K562 (cell line): ENCODE data around the gene SUPT5H. TPM values are rescaled to one million over a fixed set of nuclear protein-coding genes. Genes with fewer than 3 reads are reported as not detected.

ENCODE experiments used
- ATAC-seq: fragments of 200-7000 bp; cut with Tn5 transposase; 3 replicates; pipeline ENCODE4 v1.9.1; 2020; ENCODE audit warnings: moderate library complexity
- BruUV-seq: library from RNA; stranded (reverse); fragments of 400-500 nt; replicated peaks from 2 replicates; lab custom pipeline; 2021; lab: Mats Ljungman, UMichigan
- CTCF ChIA-PET: fragments of 300-600 bp; formaldehyde crosslinking; extraction: SDS; loops from one replicate; lab custom pipeline; 2021; ENCODE audit warnings: low intra/inter-chr PET ratio; lab: Yijun Ruan, JAX
- POLR2A ChIA-PET: fragments of 300-600, 350-650 bp; sonication (Branson Sonifier 250); formaldehyde crosslinking; extraction: SDS; loops from one replicate; lab custom pipeline; 2021; ENCODE audit warnings: antibody characterized with exemption, inconsistent platforms; lab: Yijun Ruan, JAX
- DNase-seq, 4 experiments: peaks; one replicate each; pipeline versions ENCODE4 v3.0.0 to v3.0.0-alpha.2; 2011 to 2018; ENCODE audit warnings: low spot score in 3 of 4, mixed read lengths in 3 of 4; ENCODE audit errors: extremely low read depth in 1 of 4
- FAIRE-seq: peaks from 2 replicates; lab custom pipeline; 2011; peaks lifted over from hg19 to GRCh38; lab: Jason Lieb, UNC
- H2AFZ ChIP-seq: 2 replicates; pipeline ENCODE4 v1.6.0; 2011; ENCODE audit warnings: low read depth, low read length, control low read depth, inconsistent platforms
- H3K27ac ChIP-seq: fragments of 200-600 bp; 3 replicates; pipeline ENCODE4 v1.8.0; 2011; ENCODE audit warnings: low read depth, mild to moderate bottlenecking, control low read depth, inconsistent platforms, low read length, moderate library complexity, mixed read lengths; ENCODE audit errors: extremely low read depth
- H3K27me3 ChIP-seq, 2 experiments: fragments of 300-600 bp in 1 of 2; 2 replicates in 1 of 2; 3 replicates in 1 of 2; pipeline versions ENCODE4 v1.6.0 to v1.8.0; 2011; ENCODE audit warnings: inconsistent platforms in 2 of 2, low read length in 2 of 2, mild to moderate bottlenecking in 1 of 2, mixed read lengths in 1 of 2, moderate library complexity in 1 of 2; ENCODE audit not compliant: control insufficient read depth in 2 of 2, insufficient read depth in 2 of 2
- H3K36me3 ChIP-seq: fragments of 300-600 bp; 3 replicates; pipeline ENCODE4 v1.8.0; 2011; ENCODE audit warnings: mild to moderate bottlenecking, low read length, inconsistent platforms; ENCODE audit not compliant: control insufficient read depth, insufficient read depth
- H3K4me1 ChIP-seq, 2 experiments: fragments of 200-600 bp in 1 of 2; replicated peaks in 1 of 2; 2 replicates in 1 of 2; 3 replicates in 1 of 2; pipeline versions ENCODE4 v1.5.1 to v1.8.0; 2011; ENCODE audit warnings: inconsistent platforms in 2 of 2, low read length in 2 of 2, mild to moderate bottlenecking in 1 of 2, mixed read lengths in 1 of 2, moderate library complexity in 1 of 2; ENCODE audit not compliant: control insufficient read depth in 2 of 2, insufficient read depth in 2 of 2
- H3K4me2 ChIP-seq: 2 replicates; pipeline ENCODE4 v1.6.1; 2011; ENCODE audit warnings: low read length, control low read depth, inconsistent platforms, mixed read lengths; ENCODE audit not compliant: insufficient read depth
- H3K4me3 ChIP-seq: fragments of 200-600 bp; sonication (generic), shearing (Covaris generic); 2 replicates; pipeline ENCODE4 v1.5.1; 2016; ENCODE audit warnings: control low read depth, inconsistent platforms
- H3K79me2 ChIP-seq: fragments of 200-600 bp; 3 replicates; pipeline ENCODE4 v1.8.0; 2011; ENCODE audit warnings: low read length, inconsistent platforms; ENCODE audit not compliant: control insufficient read depth, insufficient read depth
- H3K9ac ChIP-seq, 2 experiments: 2 replicates each; pipeline versions ENCODE4 v1.6.0 to v1.6.1; 2011; ENCODE audit warnings: low read depth in 2 of 2, low read length in 2 of 2, control low read depth in 1 of 2, inconsistent platforms in 1 of 2, mild to moderate bottlenecking in 1 of 2, mixed read lengths in 1 of 2; ENCODE audit not compliant: insufficient read depth in 1 of 2
- H3K9me1 ChIP-seq: one replicate; pipeline ENCODE4 v1.6.0; 2011; ENCODE audit warnings: inconsistent platforms, mild to moderate bottlenecking, low read length, moderate library complexity; ENCODE audit not compliant: control insufficient read depth, insufficient read depth
- H3K9me3 ChIP-seq: replicated peaks from 2 replicates; pipeline ENCODE4 v1.5.1; 2011; ENCODE audit warnings: low read depth, low read length, inconsistent platforms; ENCODE audit not compliant: control insufficient read depth, insufficient read depth
- H4K20me1 ChIP-seq: replicated peaks from 2 replicates; pipeline ENCODE4 v1.6.1; 2011; ENCODE audit warnings: low read length, inconsistent platforms, mixed read lengths; ENCODE audit not compliant: control insufficient read depth, insufficient read depth
- ZBTB33 ChIP-seq: sonication (generic); formaldehyde crosslinking; IDR thresholded peaks from 2 replicates; pipeline ENCODE4 v1.8.1; 2023; ENCODE audit warnings: mild to moderate bottlenecking, missing genetic modification reagents
- ZNF780A ChIP-seq: fragments of 250-450 bp; sonication (Bioruptor Pico); IDR thresholded peaks from 2 replicates; pipeline ENCODE4 v1.5.0; 2021; ENCODE audit warnings: mild to moderate bottlenecking
- WGBS: fragments of 100-300 bp; shearing (Covaris generic); methylation state at CpG from one replicate; pipeline ENCODE4 v1.1.6; 2016; ENCODE audit warnings: low coverage, mixed read lengths; ENCODE audit not compliant: insufficient coverage; ENCODE audit errors: missing lambda C conversion rate; 5-methylcytosine and 5-hydroxymethylcytosine counted together
- in situ Hi-C: fragments of 300-500 bp; cut with MboI; formaldehyde crosslinking; loops from 4 replicates; pipeline ENCODE4 v1.15.0; 2018; ENCODE audit warnings: inconsistent platforms, mixed read lengths
- intact Hi-C: fragments of 100-400 bp; cut with micrococcal nuclease; formaldehyde crosslinking; loops from 2 replicates; pipeline ENCODE4 v1.14.2; 2022
- polyA plus RNA-seq, 8 experiments: library from polyadenylated mRNA; depleted of rRNA in 4 of 8; stranded (reverse) in 5 of 8; unstranded in 3 of 8; fragments of >200 nt; fragmentation: Nextera tagmentation in 2 of 8; fragmentation: Illumina TruSeq in 1 of 8; extraction: Ambion mirVana in 2 of 8; extraction: Trizol in 1 of 8; gene quantifications; 2 replicates each; pipeline versions ENCODE4 v1.2.1 to v1.2.3, GENCODE V29; 2011 to 2014; ENCODE audit warnings: inconsistent platforms in 1 of 8, missing spikeins in 1 of 8
- total RNA-seq, 7 experiments: library from RNA; depleted of rRNA in 6 of 7; stranded (reverse); fragments of >200 nt in 6 of 7; fragmentation: Illumina TruSeq in 2 of 7; extraction: Trizol in 2 of 7; gene quantifications; 2 replicates each; pipeline versions ENCODE4 v1.2.1 to v1.2.3, GENCODE V29; 2011 to 2021; ENCODE audit warnings: low replicate concordance in 1 of 7

Gene SUPT5H
- total and polyA plus RNA-seq, 9 of the 15 experiments (the other 6 are each of a cell fraction or from before 2014, with no cell fraction given) = 13.3 to 85.9 (median 35.9) TPM

GRCh38 chr19:39405261-39405957 lies 40.0 kb upstream of the SUPT5H start:
- ChIA-PET POLR2A (interaction anchor here (1.5 kb wide), 1 partner anchor 14 kb away, joined by 3 read pairs; the partner anchor contains the start of genes MED29 and PAF1), CTCF (interaction anchor here (0.7 kb wide), 1 partner anchor 291 kb away, joined by 3 read pairs; no protein-coding TSS in a partner anchor)
- H3K4me3 ChIP-seq = no peak overlapping the region
- H3K4me2 ChIP-seq = no peak overlapping the region
- DNase-seq = no peak
- no peak for FAIRE-seq
- H3K27ac ChIP-seq = peak overlapping the region; percentile 94; the same call in 2 of the 3 replicates
- intact Hi-C loops = no loop called here
- H4K20me1 ChIP-seq = peaks cover 4% of the 10 kb centered on the region; the same call in 1 of the 2 replicates
- ATAC-seq = no peak
- peaks cover 42% of the 10 kb centered on the region for H3K79me2 ChIP-seq
- in situ Hi-C loops = no loop called here
- H3K9ac ChIP-seq = peak overlapping the region; percentile 65 to 76; a peak in 2 of 4 replicates
- H3K36me3 ChIP-seq = peaks cover 13% of the 10 kb centered on the region; the same call in 1 of the 3 replicates
- TF ChIP-seq ZNF780A (CRISPR knock-in tag) = no peak
- TF ChIP-seq ZBTB33 (CRISPR knock-in tag) = peak; percentile 50; the same call in 1 of the 2 replicates
- no peaks in the 10 kb centered on the region for H3K27me3 ChIP-seq
- WGBS = 77% methylated on average over 15 of the region's 17 CpGs
- peaks cover 61 to 85% of the 10 kb centered on the region in 2 experiments for H3K4me1 ChIP-seq
- no peak overlapping the region for H2AFZ ChIP-seq
- H3K9me1 ChIP-seq = peaks cover 3% of the 10 kb centered on the region
- H3K9me3 ChIP-seq = no peaks in the 10 kb centered on the region
- BruUV-seq = no TSS peak
